SK-MEL-5 (cell line): ENCODE results near the gene TFPI2. TPM values are rescaled to one million over a fixed set of nuclear protein-coding genes. Genes with fewer than 3 reads are reported as not detected.

Source experiments
- small RNA-seq, 2 experiments: library from RNA; depleted of rRNA; stranded (forward); fragments of <200 nt; gene quantifications; one replicate each; pipeline ENCODE3, GENCODE V24; 2014
- total RNA-seq: library from RNA; depleted of rRNA; stranded (reverse); fragments of >200 nt; shearing (Covaris generic); gene quantifications from 2 replicates; pipeline ENCODE4 v1.2.3, GENCODE V29; 2014; rRNA removed

TFPI2 gene
- total RNA-seq, 1 experiment from 2014 or later: 14.1 TPM

Small RNAs within 50 kb of the gene (small RNA-seq; reads per million reads assigned to genes)
- 0 reads per million in 2 experiments for gene AC002076.2

Other genes starting within 250 kb of the TFPI2 start
- gene GNGT1, start 15.8 kb upstream of the TFPI2 start, total RNA-seq: not detected in 2 replicates
- gene GNG11, start 31.0 kb upstream of the TFPI2 start, total RNA-seq: 35.8 and 40.3 TPM in 2 replicates
- gene BET1, start 113.6 kb upstream of the TFPI2 start, total RNA-seq: 59.3 and 62.4 TPM in 2 replicates